ENCODE data around the gene TBC1D16. TPM values are rescaled to one million over a fixed set of nuclear protein-coding genes. Genes with fewer than 3 reads are reported as not detected.
A peak's percentile ranks its signal among the peaks of the same experiment; 100 is the strongest.

TBC1D16 gene
- total RNA-seq, 1 experiment from 2014 or later = 85.8 TPM

- Histone ChIP-seq H3K4me2 (ENCODE audit: insufficient read depth, insufficient read length, low read length) (no peak overlapping the region), H3K9ac (ENCODE audit: extremely low read depth, insufficient read length, low read length) (no peak overlapping the region)
Measured at GRCh38 chr17:80070375-80071115, 34.9 kb upstream of the TBC1D16 start.

More at GRCh38 chr17:80070375-80071115, 34.9 kb upstream of the TBC1D16 start:
- Histone ChIP-seq H2BK120ac (ENCODE audit: low read depth, low read length, poor library complexity, severe bottlenecking) (no peak overlapping the region), H2AK5ac (ENCODE audit: insufficient read length, low read length) (no peak overlapping the region), H3K9me3 (ENCODE audit: control insufficient read depth, low read depth, low read length) (no peaks in the 10 kb centered on the region), H3K27me3 (ENCODE audit: insufficient read depth, low read length) (no peaks in the 10 kb centered on the region), H3K79me1 (ENCODE audit: insufficient read depth, low read depth, low read length, poor library complexity, severe bottlenecking) (no peaks in the 10 kb centered on the region), H3K23ac (ENCODE audit: insufficient read length, low read depth, low read length) (no peak overlapping the region), H3K27ac (ENCODE audit: insufficient read length, low read depth, low read length) (no peak overlapping the region), H4K8ac (replicated peaks; ENCODE audit: insufficient read length, low read depth, low read length) (no peak overlapping the region), H2AFZ (ENCODE audit: low read length) (no peak overlapping the region), H4K20me1 (ENCODE audit: control insufficient read depth, insufficient read depth, insufficient read length) (no peaks in the 10 kb centered on the region), H3K14ac (ENCODE audit: insufficient read depth, low read length) (0 out of 2 replicates have a peak overlapping the region, but pooled peaks have one; percentile 30), H4K91ac (ENCODE audit: insufficient read length, low read depth, low read length) (no peak overlapping the region), H2BK5ac (ENCODE audit: insufficient read length, low read length) (no peak overlapping the region), H3K23me2 (ENCODE audit: insufficient read length, low read depth, low read length, poor library complexity, severe bottlenecking) (no peaks in the 10 kb centered on the region), H2BK15ac (ENCODE audit: low read depth, low read length) (no peak overlapping the region), H3K56ac (ENCODE audit: insufficient read length, low read depth, low read length) (no peak overlapping the region), H3K4ac (ENCODE audit: low read depth, low read length) (no peak overlapping the region), H3K4me1 (ENCODE audit: insufficient read depth, low read length) (no peaks in the 10 kb centered on the region), H3T11ph (ENCODE audit: low read length) (no peak overlapping the region), H2BK12ac (ENCODE audit: insufficient read length, low read depth, low read length) (no peak overlapping the region), H4K5ac (ENCODE audit: insufficient read length, low read depth, low read length) (no peak overlapping the region), H3K18ac (ENCODE audit: insufficient read length, low read depth, low read length) (no peak overlapping the region), H3K79me2 (ENCODE audit: insufficient read depth, low read length) (no peaks in the 10 kb centered on the region), H2BK20ac (ENCODE audit: low read depth, low read length, poor library complexity, severe bottlenecking) (no peak overlapping the region)
- H3K4me3 Mint-ChIP-seq = no peak overlapping the region
- no CpG with 5 or more reads among the region's 15 CpGs for WGBS (ENCODE audit: extremely low coverage, insufficient read length, low lambda C conversion rate)
- no peaks in the 10 kb centered on the region for H3K36me3 Mint-ChIP-seq (ENCODE audit: insufficient read depth in 1 of 3, low read depth in 3 of 3)
- TF ChIP-seq CTCF (conservative IDR thresholded peaks at IDR 0.05) = no peak
- H3K27me3 Mint-ChIP-seq (ENCODE audit: low read depth) = no peaks in the 10 kb centered on the region
- DNase-seq = no peak
- peaks cover 11 to 17% of the 10 kb centered on the region in 2 experiments for H3K4me1 Mint-ChIP-seq
- H3K27ac Mint-ChIP-seq = no peak overlapping the region
- H3K9me3 Mint-ChIP-seq = no peaks in the 10 kb centered on the region
